HG03558 (cell line): Measurements from ENCODE around the gene NUFIP1.

Source experiments
- ATAC-seq: cut with Tn5 transposase; IDR thresholded peaks from one replicate; pipeline ENCODE4 v1.9.1; 2021; ENCODE audit warnings: moderate number of reproducible peaks; ENCODE audit not compliant: unreplicated experiment; ENCODE audit errors: extremely low read depth

The NUFIP1 gene

GRCh38 chr13:44894001-44894770, 95.1 kb downstream of the NUFIP1 start:
- ATAC-seq = no peak
